ENCODE measurements around the gene TAGLN3. TPM values are rescaled to one million over a fixed set of nuclear protein-coding genes. Genes with fewer than 3 reads are reported as not detected.
A peak's percentile ranks its signal among the peaks of the same experiment; 100 is the strongest.

TAGLN3 gene
- total RNA-seq, 1 experiment from 2014 or later = not detected

- Histone ChIP-seq H3K27ac (no peak overlapping the region), H3K36me3 (peaks cover 62% of the 10 kb centered on the region), H3K4me1 (replicated peaks) (peaks cover 20% of the 10 kb centered on the region), H3K9me3 (replicated peaks) (no peaks in the 10 kb centered on the region), H3K27me3 (replicated peaks) (no peaks in the 10 kb centered on the region), H3K4me3 (no peak overlapping the region)
- peak; percentile 69 to 78 for DNase-seq (ENCODE audit: low read depth in 1 of 2, low spot score in 2 of 2)
Observed at GRCh38 chr3:111967651-111968274, 31.0 kb upstream of the TAGLN3 start.

GRCh38 chr3:111968319-111969054 lies 30.2 kb upstream of the TAGLN3 start:
- DNase-seq (ENCODE audit: low read depth in 1 of 2, low spot score in 2 of 2) = no peak

GRCh38 chr3:111970376-111970775 lies 28.3 kb upstream of the TAGLN3 start:
- H3K36me3 ChIP-seq = peaks cover 58% of the 10 kb centered on the region
- no peak overlapping the region for H3K4me3 ChIP-seq
- peaks cover 7% of the 10 kb centered on the region for H3K4me1 ChIP-seq (replicated peaks)

More at GRCh38 chr3:111968319-111969054, 30.2 kb upstream of the TAGLN3 start:
- Histone ChIP-seq H3K4me3 (no peak overlapping the region), H3K4me1 (replicated peaks) (peaks cover 13% of the 10 kb centered on the region), H3K27me3 (replicated peaks) (no peaks in the 10 kb centered on the region), H3K36me3 (peaks cover 62% of the 10 kb centered on the region), H3K9me3 (replicated peaks) (no peaks in the 10 kb centered on the region), H3K27ac (no peak overlapping the region)

GRCh38 chr3:111971533-111972130 lies 27.1 kb upstream of the TAGLN3 start:
- H3K9me3 ChIP-seq (replicated peaks) = no peaks in the 10 kb centered on the region
- no peak for DNase-seq (ENCODE audit: low read depth in 1 of 2, low spot score in 2 of 2)
- no peak overlapping the region for H3K27ac ChIP-seq
- peaks cover 49% of the 10 kb centered on the region for H3K36me3 ChIP-seq
- peaks cover 7% of the 10 kb centered on the region for H3K4me1 ChIP-seq (replicated peaks)
- H3K4me3 ChIP-seq = no peak overlapping the region
- H3K27me3 ChIP-seq (replicated peaks) = no peaks in the 10 kb centered on the region

More at GRCh38 chr3:111970376-111970775, 28.3 kb upstream of the TAGLN3 start:
- Histone ChIP-seq H3K27ac (no peak overlapping the region), H3K27me3 (replicated peaks) (no peaks in the 10 kb centered on the region), H3K9me3 (replicated peaks) (no peaks in the 10 kb centered on the region)
- no peak for DNase-seq (ENCODE audit: low read depth in 1 of 2, low spot score in 2 of 2)

- Histone ChIP-seq H3K4me1 (replicated peaks) (no peaks in the 10 kb centered on the region), H3K27me3 (replicated peaks) (no peaks in the 10 kb centered on the region), H3K27ac (no peak overlapping the region), H3K4me3 (no peak overlapping the region), H3K36me3 (peaks cover 42% of the 10 kb centered on the region), H3K9me3 (replicated peaks) (no peaks in the 10 kb centered on the region)
- no peak for DNase-seq (ENCODE audit: low read depth in 1 of 2, low spot score in 2 of 2)
Observed at GRCh38 chr3:111972891-111973290, 25.8 kb upstream of the TAGLN3 start.

GRCh38 chr3:111975131-111975530 lies 23.6 kb upstream of the TAGLN3 start:
- H3K27ac ChIP-seq = no peak overlapping the region
- H3K9me3 ChIP-seq (replicated peaks) = no peaks in the 10 kb centered on the region
- no peaks in the 10 kb centered on the region for H3K27me3 ChIP-seq (replicated peaks)
- H3K4me1 ChIP-seq (replicated peaks) = no peaks in the 10 kb centered on the region; the same call in 1 of the 2 replicates
- no peak overlapping the region for H3K4me3 ChIP-seq
- DNase-seq (ENCODE audit: low read depth in 1 of 2, low spot score in 2 of 2) = no peak
- H3K36me3 ChIP-seq = peaks cover 23% of the 10 kb centered on the region

- Histone ChIP-seq H3K27ac (no peak overlapping the region), H3K36me3 (peaks cover 13% of the 10 kb centered on the region), H3K9me3 (replicated peaks) (no peaks in the 10 kb centered on the region), H3K27me3 (replicated peaks) (no peaks in the 10 kb centered on the region), H3K4me1 (replicated peaks) (no peaks in the 10 kb centered on the region; the same call in 1 of the 2 replicates), H3K4me3 (no peak overlapping the region)
- DNase-seq (ENCODE audit: low read depth in 1 of 2, low spot score in 2 of 2) = no peak
Observed at GRCh38 chr3:111976254-111976653, 22.5 kb upstream of the TAGLN3 start.

- Histone ChIP-seq H3K4me3 (peak within 1 kb of the TSS; percentile 77), H3K36me3 (peaks cover 18% of the 10 kb centered on the region), H3K9me3 (replicated peaks) (no peaks in the 10 kb centered on the region), H3K4me1 (replicated peaks) (no peaks in the 10 kb centered on the region; the same call in 1 of the 2 replicates), H3K27ac (peak within 1 kb of the TSS; percentile 30), H3K27me3 (replicated peaks) (no peaks in the 10 kb centered on the region)
- peak; percentile 92 to 96 for DNase-seq (ENCODE audit: low read depth in 1 of 2, low spot score in 2 of 2)
Observed at GRCh38 chr3:111978583-111979433, 19.9 kb upstream of the TAGLN3 start, which contains the start of gene ABHD10. Gene ABHD10, plus strand, starts transcription at chr3:111979026. Its CDS starts 36 bp downstream, at chr3:111979062.

GRCh38 chr3:111979434-111980038 lies 19.2 kb upstream of the TAGLN3 start:
- peaks cover 16% of the 10 kb centered on the region for H3K36me3 ChIP-seq
- DNase-seq (ENCODE audit: low read depth in 1 of 2, low spot score in 2 of 2) = peak in 1 of 2 experiments; percentile 15
- H3K27me3 ChIP-seq (replicated peaks) = no peaks in the 10 kb centered on the region
- peak overlapping the region; percentile 30 for H3K27ac ChIP-seq
- no peaks in the 10 kb centered on the region; the same call in 1 of the 2 replicates for H3K4me1 ChIP-seq (replicated peaks)
- H3K4me3 ChIP-seq = peak overlapping the region; percentile 77
- no peaks in the 10 kb centered on the region for H3K9me3 ChIP-seq (replicated peaks)

GRCh38 chr3:111980716-111981456 lies 17.8 kb upstream of the TAGLN3 start:
- H3K9me3 ChIP-seq (replicated peaks) = no peaks in the 10 kb centered on the region
- H3K4me1 ChIP-seq (replicated peaks) = no peaks in the 10 kb centered on the region; the same call in 1 of the 2 replicates
- peaks cover 18% of the 10 kb centered on the region for H3K36me3 ChIP-seq
- DNase-seq (ENCODE audit: low read depth in 1 of 2, low spot score in 2 of 2) = no peak
- H3K27me3 ChIP-seq (replicated peaks) = no peaks in the 10 kb centered on the region
- no peak overlapping the region for H3K4me3 ChIP-seq
- H3K27ac ChIP-seq = no peak overlapping the region

GRCh38 chr3:111981457-111981763 lies 17.3 kb upstream of the TAGLN3 start:
- no peak for DNase-seq (ENCODE audit: low read depth in 1 of 2, low spot score in 2 of 2)
- H3K4me1 ChIP-seq (replicated peaks) = no peaks in the 10 kb centered on the region; the same call in 1 of the 2 replicates
- peaks cover 21% of the 10 kb centered on the region for H3K36me3 ChIP-seq
- H3K27ac ChIP-seq = no peak overlapping the region
- no peak overlapping the region for H3K4me3 ChIP-seq
- H3K27me3 ChIP-seq (replicated peaks) = no peaks in the 10 kb centered on the region
- no peaks in the 10 kb centered on the region for H3K9me3 ChIP-seq (replicated peaks)

GRCh38 chr3:111984636-111985298 lies 14.0 kb upstream of the TAGLN3 start:
- H3K27ac ChIP-seq = no peak overlapping the region
- no peak for DNase-seq (ENCODE audit: low read depth in 1 of 2, low spot score in 2 of 2)
- H3K4me1 ChIP-seq (replicated peaks) = no peaks in the 10 kb centered on the region; the same call in 1 of the 2 replicates
- H3K36me3 ChIP-seq = peaks cover 47% of the 10 kb centered on the region
- H3K9me3 ChIP-seq (replicated peaks) = no peaks in the 10 kb centered on the region
- no peak overlapping the region for H3K4me3 ChIP-seq
- no peaks in the 10 kb centered on the region for H3K27me3 ChIP-seq (replicated peaks)
